GM10266 (cell line): ENCODE results near the gene KIR2DL4.

Source experiments
- DNase-seq: peaks from one replicate; pipeline ENCODE4 v3.0.0; 2012; ENCODE audit errors: extremely low spot score
- CTCF ChIP-seq: IDR thresholded peaks from 2 replicates; pipeline ENCODE4 v1.5.1; 2012; ENCODE audit warnings: mild to moderate bottlenecking, low read depth; ENCODE audit not compliant: control insufficient read depth, insufficient read depth; ENCODE audit errors: missing control alignments

KIR2DL4 gene

GRCh38 chr19:54790711-54791110 is 12.7 kb upstream of the KIR2DL4 start:
- no peak for TF ChIP-seq CTCF
- DNase-seq, result no peak

- no peak for TF ChIP-seq CTCF
- no peak for DNase-seq
Observed at GRCh38 chr19:54791476-54791875, 11.9 kb upstream of the KIR2DL4 start.

- no peak for TF ChIP-seq CTCF
Observed at GRCh38 chr19:54792814-54793213, 10.6 kb upstream of the KIR2DL4 start.

GRCh38 chr19:54795758-54796157 is 7.7 kb upstream of the KIR2DL4 start:
- no peak for DNase-seq
- TF ChIP-seq CTCF, result no peak

More at GRCh38 chr19:54792814-54793213, 10.6 kb upstream of the KIR2DL4 start:
- DNase-seq, result peak; percentile 57

GRCh38 chr19:54804101-54804500 is 691 bp downstream of the KIR2DL4 start:
- no peak for TF ChIP-seq CTCF
- no peak for DNase-seq

GRCh38 chr19:54804571-54804970 is 1.2 kb downstream of the KIR2DL4 start:
- TF ChIP-seq CTCF, result no peak

GRCh38 chr19:54805665-54806515 is 2.5 kb downstream of the KIR2DL4 start:
- TF ChIP-seq CTCF, result no peak
- DNase-seq, result no peak

More at GRCh38 chr19:54804571-54804970, 1.2 kb downstream of the KIR2DL4 start:
- no peak for DNase-seq
